ENCODE data around the gene NUDT16L1. TPM values are rescaled to one million over a fixed set of nuclear protein-coding genes. Genes with fewer than 3 reads are reported as not detected.

NUDT16L1 gene
- total and polyA plus RNA-seq, 2 of the 13 experiments (the other 11 are each of a cell fraction or from before 2014, with no cell fraction given), result 28.0 to 40.5 TPM

- no peak for TF ChIP-seq HBP1 (CRISPR knock-in tag; IDR thresholded peaks at IDR 0.05; ENCODE audit: low read depth)
- peak; percentile 20 for TF ChIP-seq HNRNPLL (IDR thresholded peaks at IDR 0.05; ENCODE audit: low read depth, low read length, poor library complexity, severe bottlenecking)
- TF ChIP-seq SOX13 (IDR thresholded peaks at IDR 0.05), result no peak
- no peak for TF ChIP-seq SOX13 (CRISPR knock-in tag; conservative IDR thresholded peaks at IDR 0.05 in 1 of 2, IDR thresholded peaks at IDR 0.05 in 1 of 2)
- no peak for TF ChIP-seq SIX1 (CRISPR knock-in tag; IDR thresholded peaks at IDR 0.05; ENCODE audit: borderline replicate concordance)
- no peak for TF ChIP-seq ZNF678 (CRISPR knock-in tag; IDR thresholded peaks at IDR 0.05)
- 0 out of 2 replicates have a peak, but pooled peaks have one; percentile 60 for TF ChIP-seq ARID2 (CRISPR knock-in tag; IDR thresholded peaks at IDR 0.05; ENCODE audit: borderline replicate concordance)
- 0 out of 2 replicates have a peak, but pooled peaks have one; percentile 11 for TF ChIP-seq ZNF605 (CRISPR knock-in tag; IDR thresholded peaks at IDR 0.05)
- TF ChIP-seq HMG20A (CRISPR knock-in tag; IDR thresholded peaks at IDR 0.05; ENCODE audit: borderline replicate concordance), result 0 out of 2 replicates have a peak, but pooled peaks have one; percentile 3
- no peak for TF ChIP-seq ZBTB14 (CRISPR knock-in tag; IDR thresholded peaks at IDR 0.05)
- no peak for TF ChIP-seq ZNF550 (CRISPR knock-in tag; IDR thresholded peaks at IDR 0.05; ENCODE audit: borderline replicate concordance)
- no peak for TF ChIP-seq ZNF816 (CRISPR knock-in tag; IDR thresholded peaks at IDR 0.05; ENCODE audit: borderline replicate concordance)
- TF ChIP-seq ZBTB33 (CRISPR knock-in tag; IDR thresholded peaks at IDR 0.05), result 0 out of 2 replicates have a peak, but pooled peaks have one; percentile 10
- peak; percentile 70; the same call in 1 of the 2 replicates for TF ChIP-seq JUND (CRISPR knock-in tag; IDR thresholded peaks at IDR 0.05)
- TF ChIP-seq SMAD3 (CRISPR knock-in tag; IDR thresholded peaks at IDR 0.05), result no peak
Measured at GRCh38 chr16:4664538-4665418, 28.6 kb upstream of the NUDT16L1 start (continued).

All from HepG2 (cell line).